DND-41 (cell line): ENCODE measurements around the gene SAG.

Source experiments
- ATAC-seq: fragments of 200-7000 bp; cut with Tn5 transposase; 3 replicates; pipeline ENCODE4 v1.9.1; 2021; ENCODE audit warnings: low read depth; ENCODE audit not compliant: insufficient read depth
- DNase-seq: peaks from one replicate; pipeline ENCODE4 v3.0.0-alpha.2; 2020
- H2AFZ ChIP-seq: 2 replicates; pipeline ENCODE4 v1.6.0; 2012; ENCODE audit warnings: low read depth, low read length
- H3K27ac ChIP-seq: 2 replicates; pipeline ENCODE4 v1.5.1; 2012; ENCODE audit warnings: low read length, inconsistent platforms
- H3K27me3 ChIP-seq: fragments of 200-600 bp; sonication (generic); 2 replicates; pipeline ENCODE4 v1.6.0; 2012; ENCODE audit warnings: low read length, mild to moderate bottlenecking, inconsistent platforms; ENCODE audit not compliant: insufficient read depth, poor library complexity
- H3K36me3 ChIP-seq: 2 replicates; pipeline ENCODE4 v1.5.1; 2012; ENCODE audit warnings: low read length, inconsistent platforms; ENCODE audit not compliant: insufficient read depth
- H3K4me1 ChIP-seq: 2 replicates; pipeline ENCODE4 v1.5.1; 2012; ENCODE audit warnings: mild to moderate bottlenecking, low read length; ENCODE audit not compliant: insufficient read depth
- H3K4me2 ChIP-seq: 2 replicates; pipeline ENCODE4 v1.6.0; 2012; ENCODE audit warnings: mild to moderate bottlenecking, moderate library complexity, low read length, inconsistent platforms; ENCODE audit not compliant: insufficient read depth
- H3K4me3 ChIP-seq, 2 experiments: fragments of 200-600 bp in 1 of 2; shearing (Covaris generic) in 1 of 2; 2 replicates each; pipeline ENCODE4 v1.5.1; 2012 to 2016; ENCODE audit warnings: inconsistent platforms in 2 of 2, low read length in 2 of 2, mild to moderate bottlenecking in 2 of 2, low read depth in 1 of 2, moderate library complexity in 1 of 2
- H3K79me2 ChIP-seq: 2 replicates; pipeline ENCODE4 v1.6.0; 2012; ENCODE audit warnings: low read length, inconsistent platforms; ENCODE audit not compliant: insufficient read depth
- H3K9ac ChIP-seq: 2 replicates; pipeline ENCODE4 v1.6.0; 2012; ENCODE audit warnings: low read depth, mild to moderate bottlenecking, inconsistent platforms, low read length, moderate library complexity
- H3K9me3 ChIP-seq: 2 replicates; pipeline ENCODE4 v1.5.1; 2012; ENCODE audit warnings: low read length, moderate library complexity, mild to moderate bottlenecking, inconsistent platforms; ENCODE audit not compliant: insufficient read depth, severe bottlenecking
- H4K20me1 ChIP-seq: 2 replicates; pipeline ENCODE4 v1.6.0; 2012; ENCODE audit warnings: low read length; ENCODE audit not compliant: insufficient read depth
- CTCF ChIP-seq: IDR thresholded peaks from 2 replicates; pipeline ENCODE4 v1.5.1; 2012; ENCODE audit warnings: borderline replicate concordance, low read length, moderate library complexity, mild to moderate bottlenecking; ENCODE audit not compliant: poor library complexity, severe bottlenecking; ENCODE audit errors: extremely low read depth
- EZH2 ChIP-seq: IDR thresholded peaks from 3 replicates; pipeline ENCODE4 v1.6.1; 2012; ENCODE audit warnings: borderline replicate concordance, low read depth, mild to moderate bottlenecking, moderate library complexity, low read length, inconsistent platforms; ENCODE audit not compliant: severe bottlenecking

SAG gene

GRCh38 chr2:233317196-233317943 lies 9.8 kb downstream of the SAG start:
- Histone ChIP-seq H3K79me2 (no peaks in the 10 kb centered on the region), H3K4me3 (no peak overlapping the region), H4K20me1 (no peaks in the 10 kb centered on the region), H3K36me3 (no peaks in the 10 kb centered on the region), H3K27ac (no peak overlapping the region), H3K4me2 (no peak overlapping the region), H3K4me1 (no peaks in the 10 kb centered on the region), H3K9ac (no peak overlapping the region), H3K9me3 (no peaks in the 10 kb centered on the region), H3K27me3 (peaks cover 6% of the 10 kb centered on the region), H2AFZ (no peak overlapping the region)
- TF ChIP-seq CTCF (no peak), EZH2 (no peak)
- no peak for ATAC-seq
- DNase-seq: no peak

- Histone ChIP-seq H3K27ac (no peak overlapping the region), H2AFZ (no peak overlapping the region), H3K27me3 (peaks cover 6% of the 10 kb centered on the region), H3K9ac (no peak overlapping the region), H3K36me3 (no peaks in the 10 kb centered on the region), H4K20me1 (no peaks in the 10 kb centered on the region), H3K4me2 (no peak overlapping the region), H3K4me1 (no peaks in the 10 kb centered on the region), H3K4me3 (no peak overlapping the region), H3K79me2 (no peaks in the 10 kb centered on the region), H3K9me3 (no peaks in the 10 kb centered on the region)
- DNase-seq (no peak), ATAC-seq (no peak)
- TF ChIP-seq CTCF: no peak
- TF ChIP-seq EZH2: no peak
These were observed 11.6 kb downstream of the SAG start for GRCh38 chr2:233319256-233319655.

- Histone ChIP-seq H3K27ac (no peak overlapping the region), H3K4me1 (no peaks in the 10 kb centered on the region), H3K79me2 (no peaks in the 10 kb centered on the region), H3K36me3 (no peaks in the 10 kb centered on the region), H3K4me2 (no peak overlapping the region), H3K9me3 (no peaks in the 10 kb centered on the region), H3K27me3 (peaks cover 6% of the 10 kb centered on the region), H3K9ac (no peak overlapping the region), H2AFZ (no peak overlapping the region), H4K20me1 (no peaks in the 10 kb centered on the region), H3K4me3 (no peak overlapping the region)
- no peak for ATAC-seq
- DNase-seq: no peak
- no peak for TF ChIP-seq EZH2
- TF ChIP-seq CTCF: no peak
These were observed 12.9 kb downstream of the SAG start for GRCh38 chr2:233320470-233320869.
